ENCODE measurements around the gene MPV17.

GRCh38 chr2:27354597-27354927 is 31.7 kb upstream of the MPV17 start:
- TF ChIP-seq KDM5B (CRISPR knock-in tag; IDR thresholded peaks at IDR 0.05; ENCODE audit: borderline replicate concordance) (no peak), CEBPB (IDR thresholded peaks at IDR 0.05; ENCODE audit: borderline replicate concordance, low read depth, low read length) (no peak), TRIM24 (CRISPR knock-in tag; IDR thresholded peaks at IDR 0.05) (no peak), KAT7 (CRISPR knock-in tag; IDR thresholded peaks at IDR 0.05; ENCODE audit: borderline replicate concordance) (no peak), TFDP2 (CRISPR knock-in tag; IDR thresholded peaks at IDR 0.05) (no peak), ZNF263 (CRISPR knock-in tag; IDR thresholded peaks at IDR 0.05) (no peak), TCF12 (IDR thresholded peaks at IDR 0.05) (no peak), TCF12 (CRISPR knock-in tag; IDR thresholded peaks at IDR 0.05) (no peak), TEAD2 (CRISPR knock-in tag; IDR thresholded peaks at IDR 0.05) (no peak), EP300 (IDR thresholded peaks at IDR 0.05; ENCODE audit: low read depth in 2 of 2, low read length in 2 of 2) (no peak), EP300 (CRISPR knock-in tag; IDR thresholded peaks at IDR 0.05; ENCODE audit: borderline replicate concordance) (no peak), CTCF (CRISPR knock-in tag; IDR thresholded peaks at IDR 0.05) (no peak)

Measured in HepG2 (cell line).